HG03103 (cell line): ENCODE results near the gene VSIG4.
"Not testable (repeated sequence)": the region's sequence is repeated elsewhere in the genome, so short reads cannot be mapped to it uniquely, and the experiment has no call there.

Experiments
- ATAC-seq: cut with Tn5 transposase; IDR thresholded peaks from one replicate; pipeline ENCODE4 v1.9.1; 2021; ENCODE audit warnings: low read depth; ENCODE audit not compliant: unreplicated experiment

The VSIG4 gene

DNA sequence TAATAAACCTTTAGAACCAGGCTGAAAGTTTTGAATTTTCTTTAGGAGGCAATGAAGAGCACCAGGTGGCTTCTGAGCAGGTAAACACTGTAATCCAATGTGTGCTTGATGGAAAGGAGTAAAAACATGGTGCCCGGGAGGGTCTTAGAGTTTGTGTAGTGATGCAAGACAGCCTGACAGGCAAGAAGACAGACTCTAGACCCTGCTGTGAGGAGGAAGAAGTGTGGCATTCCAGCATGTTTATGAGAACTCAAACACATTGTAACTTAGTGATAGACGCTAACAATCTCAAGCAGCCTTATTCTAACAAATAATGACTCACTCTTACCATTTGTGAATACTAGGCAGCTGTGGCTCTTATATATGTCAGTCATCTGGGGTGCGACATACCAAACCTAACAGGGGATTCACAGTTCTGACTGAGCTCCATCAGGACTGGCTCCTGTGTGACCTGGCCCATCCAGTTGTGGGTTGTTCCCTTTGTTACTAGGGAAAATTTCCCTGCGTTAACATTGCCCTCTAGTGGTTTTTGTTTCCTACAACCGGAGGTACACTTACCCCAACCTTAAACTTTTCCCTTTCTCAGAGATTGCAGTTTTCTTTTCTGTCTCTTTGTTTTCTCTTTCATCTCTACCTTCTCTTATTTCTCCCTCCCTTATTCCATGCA, 53.8 kb downstream of the VSIG4 start:
- ATAC-seq = no peak

DNA sequence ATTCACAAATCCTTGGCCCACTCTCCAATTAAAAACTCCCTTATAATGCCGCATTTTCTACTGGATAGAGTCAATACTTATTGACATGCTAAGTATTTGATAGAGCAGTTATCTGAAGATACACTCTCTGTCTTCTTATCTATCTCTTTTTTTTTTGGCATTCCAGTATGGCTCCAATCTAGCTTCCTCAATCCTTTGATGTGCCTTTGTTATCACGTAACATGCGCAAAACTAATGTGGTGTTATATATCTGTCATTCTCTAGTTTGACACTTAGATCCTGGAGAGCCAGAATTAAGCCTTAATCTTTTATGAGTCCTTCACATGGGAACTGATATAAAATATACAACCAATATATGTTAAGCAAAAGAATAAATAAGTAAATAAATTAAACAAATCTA, 54.7 kb downstream of the VSIG4 start:
- ATAC-seq = no peak

- not testable (repeated sequence) for ATAC-seq
Observed at GRCh38 chrX:65977161-65977560, 62.7 kb downstream of the VSIG4 start.

- ATAC-seq = no peak
Observed at GRCh38 chrX:65976161-65976560, 63.7 kb downstream of the VSIG4 start.

GRCh38 chrX:65975161-65975751, 64.6 kb downstream of the VSIG4 start:
- ATAC-seq = not testable (repeated sequence)
